ENCODE measurements around the gene SFTA2. TPM values are rescaled to one million over a fixed set of nuclear protein-coding genes. Genes with fewer than 3 reads are reported as not detected.

The SFTA2 gene
- total RNA-seq, 1 experiment from 2014 or later = not detected

- Histone ChIP-seq H3K36me3 (ENCODE audit: control insufficient read depth in 1 of 2, insufficient read depth in 2 of 2, low read length in 2 of 2) (peaks cover 4 to 5% of the 10 kb centered on the region in 2 experiments; a peak in 2 of 4 replicates), H3K27me3 (ENCODE audit: insufficient read depth, low read length) (no peaks in the 10 kb centered on the region), H3K27ac (ENCODE audit: low read depth, low read length) (no peak overlapping the region), H4K20me1 (ENCODE audit: insufficient read depth) (no peaks in the 10 kb centered on the region), H3K4me3 (replicated peaks in 1 of 2; ENCODE audit: low read depth in 1 of 2, low read length in 2 of 2) (no peak overlapping the region), H3K79me2 (ENCODE audit: insufficient read depth, low read length) (no peaks in the 10 kb centered on the region), H3K4me1 (ENCODE audit: control insufficient read depth in 1 of 2, insufficient read depth in 2 of 2, low read length in 2 of 2) (peaks cover 7 to 23% of the 10 kb centered on the region in 2 experiments; a peak in 3 of 4 replicates), H3K9me3 (ENCODE audit: control insufficient read depth in 1 of 2, insufficient read depth in 1 of 2, low read depth in 1 of 2, low read length in 2 of 2) (peaks cover 0 to 11% of the 10 kb centered on the region in 2 experiments; a peak in 1 of 4 replicates), H3K9me2 (ENCODE audit: insufficient read depth) (no peaks in the 10 kb centered on the region), H2AFZ (ENCODE audit: low read depth, low read length, poor library complexity, severe bottlenecking) (no peak overlapping the region), H3K9ac (ENCODE audit: low read length) (no peak overlapping the region), H3K4me2 (ENCODE audit: low read length) (no peak overlapping the region)
- TF ChIP-seq POLR2AphosphoS5 (IDR thresholded peaks at IDR 0.05; ENCODE audit: low read depth, low read length) (no peak), REST (IDR thresholded peaks at IDR 0.05; ENCODE audit: low read depth) (no peak), SRF (IDR thresholded peaks at IDR 0.05; ENCODE audit: low read depth) (no peak), CEBPB (IDR thresholded peaks at IDR 0.05; ENCODE audit: low read depth) (no peak), FOSL1 (IDR thresholded peaks at IDR 0.05; ENCODE audit: low read depth) (no peak), ZNF274 (IDR thresholded peaks at IDR 0.05; ENCODE audit: low read depth, low read length) (no peak), SIN3A (IDR thresholded peaks at IDR 0.05; ENCODE audit: low read depth) (no peak)
- TF ChIP-seq, protein P1, sequence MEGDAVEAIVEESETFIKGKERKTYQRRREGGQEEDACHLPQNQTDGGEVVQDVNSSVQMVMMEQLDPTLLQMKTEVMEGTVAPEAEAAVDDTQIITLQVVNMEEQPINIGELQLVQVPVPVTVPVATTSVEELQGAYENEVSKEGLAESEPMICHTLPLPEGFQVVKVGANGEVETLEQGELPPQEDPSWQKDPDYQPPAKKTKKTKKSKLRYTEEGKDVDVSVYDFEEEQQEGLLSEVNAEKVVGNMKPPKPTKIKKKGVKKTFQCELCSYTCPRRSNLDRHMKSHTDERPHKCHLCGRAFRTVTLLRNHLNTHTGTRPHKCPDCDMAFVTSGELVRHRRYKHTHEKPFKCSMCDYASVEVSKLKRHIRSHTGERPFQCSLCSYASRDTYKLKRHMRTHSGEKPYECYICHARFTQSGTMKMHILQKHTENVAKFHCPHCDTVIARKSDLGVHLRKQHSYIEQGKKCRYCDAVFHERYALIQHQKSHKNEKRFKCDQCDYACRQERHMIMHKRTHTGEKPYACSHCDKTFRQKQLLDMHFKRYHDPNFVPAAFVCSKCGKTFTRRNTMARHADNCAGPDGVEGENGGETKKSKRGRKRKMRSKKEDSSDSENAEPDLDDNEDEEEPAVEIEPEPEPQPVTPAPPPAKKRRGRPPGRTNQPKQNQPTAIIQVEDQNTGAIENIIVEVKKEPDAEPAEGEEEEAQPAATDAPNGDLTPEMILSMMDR (IDR thresholded peaks at IDR 0.05 in 2 of 3, conservative IDR thresholded peaks at IDR 0.05 in 1 of 3; ENCODE audit: borderline replicate concordance in 1 of 3, insufficient read depth in 1 of 3, low read depth in 2 of 3, low read length in 2 of 3) = no peak
- CTCF ChIA-PET = no interaction called here
- ATAC-seq = no peak
- DNase-seq (ENCODE audit: low read depth, low spot score) = no peak
- POLR2A ChIA-PET = no interaction called here
- intact Hi-C loops (cut with micrococcal nuclease) = no loop called here
- RAD21 ChIA-PET (ENCODE audit: low non-redundant PET in 1 of 2, low total read pairs in 2 of 2, uncharacterized antibody in 2 of 2, unreplicated experiment in 2 of 2) = no interaction called here
- BruUV-seq (replicated peaks) = no TSS peak
Measured at GRCh38 chr6:30930506-30930905, 1.5 kb downstream of the SFTA2 start.
